Kidney (tissue), 14 donors: ENCODE measurements around the gene NDUFS2. TPM values are rescaled to one million over a fixed set of nuclear protein-coding genes. Genes with fewer than 3 reads are reported as not detected.
A peak's percentile ranks its signal among the peaks of the same experiment; 100 is the strongest.
"Not testable (repeated sequence)": the region's sequence is repeated elsewhere in the genome, so short reads cannot be mapped to it uniquely, and the experiment has no call there.

Experiments used
- DNase-seq, 5 donors: peaks; one replicate each; pipeline ENCODE4 v3.0.0-alpha.2; 2013 to 2020
- FAIRE-seq: peaks from 2 replicates; lab custom pipeline; 2012; peaks lifted over from hg19 to GRCh38; lab: Jason Lieb, UNC
- H3K27ac ChIP-seq, 2 donors: one replicate each; pipeline ENCODE4 v1.7.0; 2013; ENCODE audit warnings: low read depth in 2 of 2, low read length in 2 of 2, inconsistent platforms in 1 of 2
- H3K27me3 ChIP-seq: one replicate; pipeline ENCODE4 v1.7.1; 2013; ENCODE audit warnings: low read length, inconsistent platforms; ENCODE audit not compliant: control insufficient read depth, insufficient read depth
- H3K36me3 ChIP-seq, 3 donors: one replicate each; pipeline versions ENCODE4 v1.7.0 to v1.7.1; 2013; ENCODE audit warnings: low read length in 3 of 3, control low read depth in 1 of 3, inconsistent platforms in 1 of 3; ENCODE audit not compliant: insufficient read depth in 3 of 3, control insufficient read depth in 2 of 3
- H3K4me1 ChIP-seq, 3 donors: one replicate each; pipeline versions ENCODE4 v1.7.0 to v1.7.1; 2013; ENCODE audit warnings: low read length in 3 of 3, inconsistent platforms in 1 of 3, low read depth in 1 of 3; ENCODE audit not compliant: control insufficient read depth in 2 of 3, insufficient read depth in 2 of 3
- H3K4me3 ChIP-seq, 3 donors: one replicate each; pipeline versions ENCODE4 v1.7.0 to v1.8.1; 2013; ENCODE audit warnings: low read length in 3 of 3, control low read depth in 1 of 3, inconsistent platforms in 1 of 3
- H3K9ac ChIP-seq, 3 donors: one replicate each; pipeline versions ENCODE4 v1.7.0 to v1.7.1; 2013; ENCODE audit warnings: low read length in 3 of 3, control low read depth in 1 of 3, inconsistent platforms in 1 of 3
- H3K9me3 ChIP-seq, 3 donors: one replicate each; pipeline versions ENCODE4 v1.7.0 to v1.7.1; 2013; ENCODE audit warnings: low read length in 3 of 3, control low read depth in 1 of 3, inconsistent platforms in 1 of 3; ENCODE audit not compliant: control insufficient read depth in 2 of 3, insufficient read depth in 1 of 3
- intact Hi-C: fragments of 100-400 bp; cut with DNase I; formaldehyde crosslinking; loops from one replicate; pipeline ENCODE4 v1.11.1; 2022
- polyA plus RNA-seq: library from polyadenylated mRNA; stranded (reverse); fragments of 350-450 nt; fragmentation: Illumina TruSeq; extraction: RNeasy Lipid Tissue Mini Kit (QIAGEN cat#74804); gene quantifications from one replicate; pipeline ENCODE4 v1.2.3, GENCODE V29; 2014; ENCODE audit warnings: low read depth, low replicate concordance; ENCODE audit not compliant: insufficient read depth
- total RNA-seq: library from RNA; stranded (reverse); fragmentation: NEBNext Ultra II Directional; extraction: Animal tissue kit (Norgen Biotek cat#: 25700); gene quantifications from one replicate; pipeline ENCODE4 v1.2.1, GENCODE V29; 2021
- TF ChIP-seq, protein P1 (sequence below): IDR thresholded peaks from 3 replicates; pipeline ENCODE4 v1.5.1; 2012; ENCODE audit warnings: mild to moderate bottlenecking, moderate library complexity, borderline replicate concordance; ENCODE audit not compliant: insufficient read depth; ENCODE audit errors: extremely low read depth
- donor health status: control.
- donor health status: control.
- donor health status: control.
- donor health status: control.
- donor health status: control.
- donor health status: DM: yes; HTN: yes; CAD: no.
- donor health status: Normal renal cell carcinoma (clear cell type).

Gene NDUFS2
- total and polyA plus RNA-seq, 2 donors from 2014 or later, result 92.7 to 197 TPM

DNA sequence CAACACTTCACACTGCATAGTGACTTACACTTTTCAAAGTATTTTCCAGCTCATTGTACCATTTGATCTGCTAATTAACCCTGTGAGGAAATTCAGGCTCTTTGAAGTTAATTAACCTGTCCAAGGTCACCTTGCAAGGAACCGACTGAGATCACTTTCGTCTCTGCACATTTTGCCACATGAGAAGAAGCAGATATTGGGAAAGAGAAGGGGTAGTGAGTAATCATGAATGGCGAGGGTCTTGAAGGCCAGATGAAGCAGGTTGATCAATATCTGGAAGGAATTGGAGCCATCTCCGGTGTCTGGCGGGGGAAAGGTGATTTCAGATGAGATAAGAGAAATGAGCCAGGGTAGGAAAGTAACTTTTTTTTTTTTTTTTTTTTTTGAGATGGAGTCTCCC lies 17.8 kb downstream of the NDUFS2 start:
- DNase-seq (peak in 1 of 5 donors; percentile 23), FAIRE-seq (no peak)
- H3K4me1 ChIP-seq, result peaks cover 0 to 10% (median 4%) of the 10 kb centered on the region in 3 donors
- no peaks in the 10 kb centered on the region for H3K36me3 ChIP-seq
- no peaks in the 10 kb centered on the region for H3K27me3 ChIP-seq
- no peak overlapping the region for H3K4me3 ChIP-seq
- H3K9me3 ChIP-seq, result no peaks in the 10 kb centered on the region
- TF ChIP-seq, protein P1, sequence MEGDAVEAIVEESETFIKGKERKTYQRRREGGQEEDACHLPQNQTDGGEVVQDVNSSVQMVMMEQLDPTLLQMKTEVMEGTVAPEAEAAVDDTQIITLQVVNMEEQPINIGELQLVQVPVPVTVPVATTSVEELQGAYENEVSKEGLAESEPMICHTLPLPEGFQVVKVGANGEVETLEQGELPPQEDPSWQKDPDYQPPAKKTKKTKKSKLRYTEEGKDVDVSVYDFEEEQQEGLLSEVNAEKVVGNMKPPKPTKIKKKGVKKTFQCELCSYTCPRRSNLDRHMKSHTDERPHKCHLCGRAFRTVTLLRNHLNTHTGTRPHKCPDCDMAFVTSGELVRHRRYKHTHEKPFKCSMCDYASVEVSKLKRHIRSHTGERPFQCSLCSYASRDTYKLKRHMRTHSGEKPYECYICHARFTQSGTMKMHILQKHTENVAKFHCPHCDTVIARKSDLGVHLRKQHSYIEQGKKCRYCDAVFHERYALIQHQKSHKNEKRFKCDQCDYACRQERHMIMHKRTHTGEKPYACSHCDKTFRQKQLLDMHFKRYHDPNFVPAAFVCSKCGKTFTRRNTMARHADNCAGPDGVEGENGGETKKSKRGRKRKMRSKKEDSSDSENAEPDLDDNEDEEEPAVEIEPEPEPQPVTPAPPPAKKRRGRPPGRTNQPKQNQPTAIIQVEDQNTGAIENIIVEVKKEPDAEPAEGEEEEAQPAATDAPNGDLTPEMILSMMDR, result no peak
- intact Hi-C loops, result no loop called here
- no peak overlapping the region for H3K27ac ChIP-seq
- H3K9ac ChIP-seq, result no peak overlapping the region

DNA sequence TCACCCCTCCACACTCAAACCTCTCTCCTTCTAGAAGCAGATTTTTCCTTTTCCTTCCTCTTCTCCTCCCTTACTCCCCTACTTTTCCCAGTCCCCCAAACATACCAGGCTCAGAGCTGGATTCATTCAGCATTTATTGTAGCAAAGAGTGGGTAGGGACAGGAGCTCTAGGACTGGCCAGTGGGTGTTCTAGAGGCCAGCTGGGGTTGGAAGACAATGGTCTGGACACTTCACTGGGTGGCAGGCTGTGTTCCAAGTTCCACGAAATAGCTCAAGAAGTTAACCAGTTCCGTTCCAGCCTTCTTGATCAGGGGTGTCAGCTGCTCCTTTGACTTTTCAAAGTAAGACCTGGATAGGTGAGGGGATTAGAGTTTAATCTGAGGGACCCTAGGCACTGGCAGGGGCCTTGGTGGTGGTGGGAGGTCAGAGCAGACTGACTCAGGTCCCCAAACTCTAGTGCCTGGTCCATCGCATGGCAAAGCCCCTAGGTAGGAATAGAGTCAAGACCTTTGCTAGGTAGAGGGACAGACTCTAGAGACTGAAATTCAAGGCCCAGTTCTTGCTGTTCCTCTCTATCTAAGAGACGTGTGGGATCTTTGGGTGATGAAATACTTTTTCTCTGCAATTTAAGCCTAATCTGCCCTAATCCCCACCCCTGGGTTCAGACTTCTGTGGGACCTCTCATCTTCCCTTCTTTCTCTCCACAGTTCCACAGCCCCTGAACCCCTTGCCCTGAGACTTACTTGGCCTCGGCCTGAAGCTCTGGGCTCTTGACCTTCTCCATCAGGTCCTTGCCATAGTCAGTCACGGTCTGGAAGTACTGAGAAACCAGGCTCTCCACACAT lies 20.2 kb downstream of the NDUFS2 start:
- no peaks in the 10 kb centered on the region for H3K36me3 ChIP-seq
- peaks cover 2 to 19% (median 17%) of the 10 kb centered on the region in 3 donors for H3K4me1 ChIP-seq
- no peak overlapping the region for H3K9ac ChIP-seq
- intact Hi-C loops, result no loop called here
- TF ChIP-seq, protein P1, result no peak
- H3K27ac ChIP-seq, result no peak overlapping the region
- FAIRE-seq, result no peak
- no peak overlapping the region for H3K4me3 ChIP-seq
- DNase-seq, result no peak
- H3K27me3 ChIP-seq, result no peaks in the 10 kb centered on the region
- H3K9me3 ChIP-seq, result no peaks in the 10 kb centered on the region

DNA sequence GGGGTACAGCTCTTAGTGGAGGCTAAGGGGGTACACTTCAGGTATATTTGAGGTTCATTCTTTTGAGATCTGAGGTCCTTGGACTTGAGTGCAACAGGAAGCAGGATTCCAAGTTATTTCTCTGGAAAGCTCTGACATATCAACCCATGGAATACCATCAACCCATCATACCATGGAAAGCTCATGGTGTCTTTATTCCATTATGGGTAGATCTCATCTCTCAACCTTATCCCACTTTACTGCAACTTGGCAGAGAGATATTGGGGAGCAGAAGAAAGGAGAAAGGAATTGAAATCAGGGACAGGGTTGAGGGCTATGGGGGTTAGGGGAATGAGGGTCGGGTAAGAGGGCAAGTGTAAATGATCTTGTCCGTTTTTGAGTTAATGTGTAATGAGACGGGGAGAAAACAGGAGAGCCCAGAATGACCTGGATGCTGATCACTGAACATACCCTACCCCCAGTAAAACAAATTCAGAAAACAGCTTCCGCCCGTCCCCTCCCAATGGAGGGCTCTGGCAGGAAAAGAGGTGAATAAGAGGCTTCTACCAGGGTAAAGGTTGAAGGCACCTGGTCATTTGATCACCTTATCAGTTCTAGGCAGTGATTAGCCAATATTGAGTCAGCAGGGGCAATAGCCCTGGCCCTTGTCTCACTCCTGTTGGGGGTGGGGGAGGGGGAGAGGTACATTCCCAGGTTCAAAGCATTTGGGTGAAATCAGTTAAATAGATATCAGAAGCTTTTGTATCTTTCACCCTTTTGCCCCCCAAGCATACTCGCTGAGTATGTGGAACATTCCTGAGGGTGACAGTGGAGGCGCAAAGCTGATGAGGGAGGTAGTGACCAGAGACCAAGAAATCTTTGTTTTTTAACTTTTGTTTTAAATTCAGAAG lies 21.9 kb downstream of the NDUFS2 start:
- intact Hi-C loops, result no loop called here
- no peak overlapping the region for H3K27ac ChIP-seq
- H3K4me1 ChIP-seq, result peaks cover 2 to 21% (median 16%) of the 10 kb centered on the region in 3 donors
- TF ChIP-seq, protein P1, result no peak
- no peak for FAIRE-seq
- no peak for DNase-seq
- no peak overlapping the region for H3K4me3 ChIP-seq
- H3K9ac ChIP-seq, result no peak overlapping the region
- H3K36me3 ChIP-seq, result peaks cover 3 to 8% (median 7%) of the 10 kb centered on the region in 3 donors
- H3K9me3 ChIP-seq, result no peaks in the 10 kb centered on the region
- no peaks in the 10 kb centered on the region for H3K27me3 ChIP-seq

DNA sequence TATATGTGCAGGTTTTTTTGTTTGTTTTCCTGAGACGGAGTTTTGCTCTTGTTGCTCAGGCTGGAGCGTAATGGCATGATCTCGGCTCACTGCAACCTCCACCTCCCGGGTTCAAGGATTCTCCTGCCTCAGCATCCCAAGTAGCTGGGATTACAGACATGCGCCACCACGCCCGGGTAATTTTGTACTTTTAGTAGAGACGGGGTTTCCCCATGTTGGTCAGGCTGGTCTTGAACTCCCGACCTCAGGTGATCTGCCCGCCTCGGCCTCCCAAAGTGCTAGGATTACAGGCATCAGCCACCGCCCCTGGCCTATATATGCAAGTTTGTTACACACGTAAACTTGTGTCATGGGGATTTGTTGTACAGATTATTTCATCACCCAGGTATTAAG lies 22.5 kb downstream of the NDUFS2 start:
- H3K4me3 ChIP-seq, intact Hi-C loops, H3K9ac ChIP-seq, DNase-seq, H3K9me3 ChIP-seq, FAIRE-seq, H3K27ac ChIP-seq, H3K27me3 ChIP-seq: not testable (repeated sequence)
- H3K4me1 ChIP-seq, result peaks cover 2 to 17% (median 11%) of the 10 kb centered on the region in 3 donors
- H3K36me3 ChIP-seq, result peaks cover 3 to 14% (median 9%) of the 10 kb centered on the region in 3 donors
